ENCODE data around the gene CTAGE8.
"Not testable (repeated sequence)": the region's sequence is repeated elsewhere in the genome, so short reads cannot be mapped to it uniquely, and the experiment has no call there.

The CTAGE8 gene

GRCh38 chr7:144269188-144269587 lies at the start of gene CTAGE8:
Gene CTAGE8 (minus strand): TSS chr7:144269288. CDS start chr7:144269250, 38 bp downstream.
- not testable (repeated sequence) for DNase-seq

- not testable (repeated sequence) for DNase-seq
Observed at GRCh38 chr7:144317537-144317936, 48.4 kb upstream of the CTAGE8 start.

- DNase-seq: not testable (repeated sequence)
Observed at GRCh38 chr7:144311872-144312469, 42.9 kb upstream of the CTAGE8 start, which contains the start of gene OR2A1. Gene OR2A1 (plus strand): TSS chr7:144312419. CDS start chr7:144318125, 5,706 bp downstream.

- DNase-seq: not testable (repeated sequence)
Observed at GRCh38 chr7:144311218-144311617, 42.1 kb upstream of the CTAGE8 start.

- not testable (repeated sequence) for DNase-seq
Observed at GRCh38 chr7:144309702-144310101, 40.6 kb upstream of the CTAGE8 start.

GRCh38 chr7:144305156-144305555 lies 36.1 kb upstream of the CTAGE8 start:
- not testable (repeated sequence) for DNase-seq

- not testable (repeated sequence) for DNase-seq
Observed at GRCh38 chr7:144303607-144304006, 34.5 kb upstream of the CTAGE8 start.

GRCh38 chr7:144302578-144303303 lies 33.7 kb upstream of the CTAGE8 start:
- DNase-seq: not testable (repeated sequence)

- not testable (repeated sequence) for DNase-seq
Observed at GRCh38 chr7:144293794-144294499, 24.9 kb upstream of the CTAGE8 start.

GRCh38 chr7:144292384-144293161 lies 23.5 kb upstream of the CTAGE8 start:
- DNase-seq: not testable (repeated sequence)

GRCh38 chr7:144291607-144292006 lies 22.5 kb upstream of the CTAGE8 start:
- DNase-seq: not testable (repeated sequence)

GRCh38 chr7:144287171-144287784 lies 18.2 kb upstream of the CTAGE8 start:
- DNase-seq: not testable (repeated sequence)

- not testable (repeated sequence) for DNase-seq
Observed at GRCh38 chr7:144283716-144284115, 14.6 kb upstream of the CTAGE8 start.

- not testable (repeated sequence) for DNase-seq
Observed at GRCh38 chr7:144282490-144282889, 13.4 kb upstream of the CTAGE8 start.

- not testable (repeated sequence) for DNase-seq
Observed at GRCh38 chr7:144281981-144282380, 12.9 kb upstream of the CTAGE8 start.

- not testable (repeated sequence) for DNase-seq
Observed at GRCh38 chr7:144280010-144280409, 10.9 kb upstream of the CTAGE8 start.

GRCh38 chr7:144275281-144275680 lies 6.2 kb upstream of the CTAGE8 start:
- not testable (repeated sequence) for DNase-seq

GRCh38 chr7:144264692-144265091 lies 4.4 kb downstream of the CTAGE8 start, which contains the start of gene OR2A7:
Gene OR2A7 (minus strand): TSS chr7:144264792. CDS start chr7:144259628, 5,164 bp downstream.
- not testable (repeated sequence) for DNase-seq

- not testable (repeated sequence) for DNase-seq
Observed at GRCh38 chr7:144262128-144262527, 7.0 kb downstream of the CTAGE8 start.

GRCh38 chr7:144259067-144259466 lies 10.0 kb downstream of the CTAGE8 start:
- DNase-seq: not testable (repeated sequence)

GRCh38 chr7:144256112-144256511 lies 13.0 kb downstream of the CTAGE8 start:
- DNase-seq: no peak

- no peak for DNase-seq
Observed at GRCh38 chr7:144255471-144255897, 13.6 kb downstream of the CTAGE8 start.

Data from NCI-H1694 (cell line).